LNCaP clone FGC (cell line): ENCODE results near the gene OR8H1.

Experiments
- DNase-seq: peaks from one replicate; pipeline ENCODE4 v3.0.0-alpha.2; 2011; ENCODE audit warnings: low read depth
- H3K4me3 ChIP-seq: 2 replicates; pipeline ENCODE4 v1.5.1; 2011; ENCODE audit warnings: mild to moderate bottlenecking, low read depth, low read length, control low read depth
- CTCF ChIP-seq: IDR thresholded peaks from 2 replicates; pipeline ENCODE4 v1.5.1; 2012; ENCODE audit warnings: mild to moderate bottlenecking; ENCODE audit not compliant: control insufficient read depth, insufficient read depth; ENCODE audit errors: extremely low read depth

The OR8H1 gene

GRCh38 chr11:56273854-56274253 is 18.2 kb downstream of the OR8H1 start, which contains the start of gene OR5T1:
TSS of gene OR5T1 (plus strand) at chr11:56274154. CDS start at chr11:56275639, 1,485 bp downstream.
- no peak for TF ChIP-seq CTCF
- no peak for DNase-seq

DNA sequence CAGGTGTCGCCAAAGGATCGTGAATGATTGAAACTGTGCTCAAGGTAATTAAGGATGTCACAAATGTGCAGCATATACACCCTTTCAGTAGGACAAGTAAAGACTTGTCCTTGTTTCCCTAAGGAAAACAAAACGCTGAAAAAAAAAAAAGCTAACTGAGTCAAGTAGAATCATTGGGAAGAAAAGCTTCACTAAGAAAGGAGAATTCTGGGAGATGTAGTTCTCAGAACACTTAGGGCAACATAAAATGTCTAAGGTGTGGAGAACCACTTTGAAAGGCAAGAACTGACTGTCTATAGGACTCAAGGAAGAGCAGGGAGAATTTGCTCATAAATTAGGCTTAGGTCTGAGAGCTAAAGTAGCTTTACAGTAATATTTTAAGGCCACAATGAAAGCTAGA is 21.0 kb downstream of the OR8H1 start:
- DNase-seq, result no peak
- 0 out of 2 replicates have a peak, but pooled peaks have one; percentile 10 for TF ChIP-seq CTCF
- no peak overlapping the region for H3K4me3 ChIP-seq

More at GRCh38 chr11:56273854-56274253, 18.2 kb downstream of the OR8H1 start, which contains the start of gene OR5T1:
- no peak within 1 kb of the TSS for H3K4me3 ChIP-seq

DNA sequence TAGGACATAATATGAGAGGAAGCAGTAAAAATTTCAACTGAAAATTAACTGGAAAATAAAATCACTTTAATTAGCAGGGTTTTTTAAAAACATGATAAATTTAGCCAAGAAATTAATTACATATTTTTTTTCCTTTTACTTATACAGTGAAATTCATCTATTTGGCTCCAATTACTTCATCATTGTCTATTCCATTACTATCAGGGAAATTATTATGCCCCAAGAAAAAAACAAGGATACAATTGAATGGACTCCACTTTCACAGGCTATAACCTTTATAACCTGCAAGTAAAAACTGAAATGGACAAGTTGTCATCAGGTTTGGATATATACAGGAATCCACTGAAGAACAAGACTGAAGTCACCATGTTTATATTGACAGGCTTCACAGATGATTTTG is 40.1 kb downstream of the OR8H1 start, which contains the start of gene OR5T3:
TSS of gene OR5T3 (plus strand) at position 301 of the 400 bp plus-strand sequence. CDS start at position 301, 0 bp downstream.
- no peak within 1 kb of the TSS for H3K4me3 ChIP-seq
- no peak for TF ChIP-seq CTCF
- DNase-seq, result no peak
